Activated CD8-positive, alpha-beta memory T cell treated with anti-CD3 and anti-CD28 coated beads, Interleukin-2, amount 50 U/mL, for 24 hours (primary cell): ENCODE data around the gene SORCS2.

Experiments
- DNase-seq: peaks from one replicate; pipeline ENCODE4 v3.0.0-alpha.2; 2020; ENCODE audit errors: extremely low read depth

The SORCS2 gene

DNA sequence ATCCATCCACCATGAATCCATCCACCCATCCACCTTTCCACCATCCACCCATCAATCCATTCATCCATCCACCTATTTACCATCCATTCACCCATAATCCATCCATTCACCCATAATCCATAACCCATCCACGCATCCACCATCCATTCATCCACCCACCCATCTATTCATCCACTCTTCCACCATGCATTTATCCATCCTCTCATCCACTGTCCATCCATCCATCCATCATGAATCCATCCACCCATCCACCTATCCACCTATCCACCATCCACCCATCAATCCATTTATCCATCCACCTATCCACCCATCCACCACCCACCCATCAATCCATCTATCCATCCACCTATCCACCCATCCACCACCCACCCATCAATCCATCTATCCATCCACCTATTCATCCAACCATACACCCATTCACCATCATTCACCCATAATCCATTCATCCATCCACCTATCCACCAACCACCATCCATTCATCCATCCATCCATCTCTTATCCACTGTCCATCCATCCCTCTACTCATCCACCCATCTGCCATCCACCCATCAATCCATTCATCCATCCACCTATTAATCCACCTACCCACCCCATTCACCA is 422.1 kb downstream of the SORCS2 start:
- no peak for DNase-seq

DNA sequence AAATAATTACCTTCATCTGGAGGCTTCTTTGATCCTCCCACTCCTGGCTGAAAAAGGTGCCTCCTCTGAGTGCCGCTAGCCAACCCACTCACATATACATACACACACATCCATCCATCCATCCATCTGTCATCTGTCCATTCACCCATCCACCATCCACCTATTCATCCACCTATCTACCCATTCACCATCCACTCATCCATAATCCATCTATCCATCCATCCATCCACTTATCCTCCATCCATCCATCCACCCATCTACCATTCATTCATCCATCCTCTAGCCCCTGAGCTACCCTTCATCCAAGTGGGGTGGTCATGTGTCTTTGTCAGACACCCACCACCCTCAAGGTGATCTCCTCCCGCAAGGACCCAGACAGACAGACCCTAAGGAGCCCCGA is 423.9 kb downstream of the SORCS2 start:
- no peak for DNase-seq

DNA sequence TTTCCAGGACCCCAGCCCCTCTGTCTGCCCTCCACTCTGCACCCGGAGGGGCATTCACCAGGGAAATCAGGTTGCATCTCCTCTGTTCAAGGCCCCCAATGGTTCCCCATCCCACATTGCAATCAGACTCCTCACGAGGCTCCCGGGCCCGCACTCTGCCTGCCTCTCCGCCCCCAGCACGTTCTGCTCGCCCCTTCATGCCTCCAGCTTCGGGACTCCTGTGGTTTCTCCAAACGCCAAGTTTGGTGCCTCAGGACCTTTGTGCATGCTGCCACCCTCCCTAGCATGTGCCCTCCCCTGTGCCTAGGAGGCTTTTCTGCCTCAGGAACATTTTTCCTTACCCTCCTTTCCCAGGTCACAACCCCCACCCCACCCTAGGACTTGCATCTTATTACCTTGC is 426.0 kb downstream of the SORCS2 start:
- no peak for DNase-seq

DNA sequence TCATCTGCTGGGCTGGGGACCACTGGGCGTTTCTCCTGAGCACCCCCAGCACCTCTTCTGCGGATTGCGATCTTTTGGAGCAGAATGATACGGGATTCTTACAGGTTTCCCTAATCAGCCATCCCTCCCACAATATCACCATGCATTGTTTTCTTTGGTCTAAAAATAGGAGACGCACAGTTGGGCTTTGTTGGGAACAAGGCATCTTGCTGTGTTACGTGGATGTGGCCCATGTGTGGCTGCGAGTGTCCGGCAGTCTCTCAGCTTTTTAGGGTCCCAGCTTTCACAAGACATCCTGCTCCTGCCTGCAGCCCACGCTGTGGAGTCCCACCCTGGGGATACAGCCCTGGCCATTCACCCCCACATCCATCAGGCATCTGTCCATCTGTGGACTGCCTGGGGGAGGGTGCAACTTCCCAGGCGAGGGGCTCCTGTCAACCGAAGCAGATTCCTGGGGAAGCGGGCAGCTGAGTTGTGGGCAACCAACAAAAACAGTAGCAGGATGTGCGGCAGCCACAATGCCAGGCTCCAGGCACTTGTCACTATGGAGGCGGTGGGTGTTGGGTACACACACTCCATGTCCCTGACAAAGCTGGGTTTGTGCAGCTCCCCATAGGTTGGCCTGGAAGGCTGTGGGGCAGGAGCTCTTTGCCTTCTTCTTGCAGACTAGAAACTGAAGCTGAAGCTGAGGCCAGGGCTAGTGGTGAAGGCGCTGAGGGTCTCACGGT is 427.9 kb downstream of the SORCS2 start:
- DNase-seq = no peak

DNA sequence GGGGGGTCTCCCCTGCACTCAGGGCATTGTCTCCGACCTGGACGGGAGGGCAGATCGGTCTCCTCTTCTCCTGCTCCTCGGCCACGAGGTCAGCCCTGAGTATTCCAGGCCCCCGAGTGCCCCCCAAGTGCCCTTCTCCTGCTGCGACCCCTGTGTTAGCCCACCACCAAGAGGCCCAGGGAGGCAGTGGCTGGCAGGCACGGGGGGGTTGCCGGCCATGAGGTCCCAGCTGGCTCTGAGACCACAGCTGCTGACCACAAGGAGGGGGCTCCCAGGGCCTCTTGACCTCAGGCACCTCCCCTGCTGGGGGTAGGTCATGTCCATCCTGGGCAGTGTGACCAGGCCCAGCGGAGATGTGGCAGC is 428.5 kb downstream of the SORCS2 start:
- DNase-seq = no peak

DNA sequence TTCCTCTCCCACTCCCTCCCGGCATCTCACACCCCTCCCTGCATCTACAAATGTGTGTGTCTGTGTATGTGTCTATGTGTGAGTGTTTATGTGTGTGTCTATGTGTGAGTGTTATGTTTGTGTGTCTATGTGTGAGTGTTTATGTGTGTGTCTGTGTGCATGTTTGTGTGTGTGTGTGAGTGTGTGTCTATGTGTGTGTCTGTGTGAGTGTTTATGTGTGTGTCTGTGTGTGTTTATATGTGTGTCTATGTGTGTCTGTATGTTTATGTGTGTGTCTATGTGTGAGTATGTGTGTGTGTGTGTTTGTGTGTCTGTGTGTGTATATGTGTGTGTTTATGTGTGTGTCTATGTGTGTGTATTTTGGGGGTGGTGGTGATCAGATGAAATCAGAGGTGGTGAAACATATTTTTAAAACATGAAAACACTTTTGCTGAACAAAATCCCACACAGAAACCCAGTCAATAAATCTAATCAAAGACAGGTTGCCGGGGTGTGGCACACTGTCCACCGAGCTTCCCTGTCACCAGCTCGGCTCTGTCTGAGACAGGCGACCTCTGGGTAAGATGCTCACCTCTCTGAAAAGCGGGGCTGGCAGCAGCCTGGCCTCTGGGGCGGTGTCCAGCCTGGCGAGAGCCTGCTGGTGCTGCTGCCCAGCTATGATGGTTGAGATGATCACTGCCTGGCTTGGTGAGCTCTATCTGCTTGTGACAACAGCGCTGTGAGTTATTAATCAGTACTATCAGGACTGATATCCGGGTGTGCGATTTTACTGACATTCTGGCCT is 429.1 kb downstream of the SORCS2 start:
- no peak for DNase-seq

DNA sequence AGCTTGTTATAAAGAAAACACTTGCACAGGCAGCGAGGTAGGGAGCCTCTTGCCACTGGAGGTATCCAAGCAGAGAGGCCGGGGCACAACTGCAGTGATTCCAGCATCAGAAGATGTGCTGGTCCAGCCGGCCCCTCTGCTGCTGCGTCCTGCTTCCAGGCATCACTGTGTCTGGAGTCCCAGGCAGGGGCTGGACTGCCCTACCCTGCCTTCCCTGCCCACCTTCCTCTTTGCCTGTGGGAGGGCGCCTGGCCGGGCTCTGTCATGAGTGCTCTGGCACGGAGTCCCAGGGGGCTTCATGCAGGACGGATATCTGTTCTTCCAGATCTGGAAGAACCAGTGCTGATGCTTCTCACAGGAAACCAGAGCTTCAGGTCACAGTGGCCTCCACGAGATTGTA is 430.0 kb downstream of the SORCS2 start:
- no peak for DNase-seq

DNA sequence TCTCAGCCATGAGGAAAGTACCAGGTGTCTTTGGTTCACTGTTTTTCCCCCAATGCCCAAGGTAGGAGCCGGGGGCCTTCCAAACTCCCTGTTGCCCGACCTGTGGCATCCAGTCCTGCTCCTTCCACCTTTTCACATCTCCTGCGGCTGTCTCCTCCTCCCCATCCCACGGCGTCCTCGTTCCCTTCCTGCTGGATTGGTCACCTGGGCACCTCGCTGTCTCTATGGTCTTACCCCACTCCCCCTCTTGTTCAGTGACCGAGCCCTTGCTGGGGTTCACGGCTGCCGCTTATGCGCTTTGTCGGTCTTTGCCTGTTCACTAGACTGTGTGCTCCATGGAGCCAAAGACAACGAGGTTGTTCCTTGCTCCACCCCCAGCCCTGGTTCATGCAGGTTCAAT is 431.1 kb downstream of the SORCS2 start:
- DNase-seq = no peak

DNA sequence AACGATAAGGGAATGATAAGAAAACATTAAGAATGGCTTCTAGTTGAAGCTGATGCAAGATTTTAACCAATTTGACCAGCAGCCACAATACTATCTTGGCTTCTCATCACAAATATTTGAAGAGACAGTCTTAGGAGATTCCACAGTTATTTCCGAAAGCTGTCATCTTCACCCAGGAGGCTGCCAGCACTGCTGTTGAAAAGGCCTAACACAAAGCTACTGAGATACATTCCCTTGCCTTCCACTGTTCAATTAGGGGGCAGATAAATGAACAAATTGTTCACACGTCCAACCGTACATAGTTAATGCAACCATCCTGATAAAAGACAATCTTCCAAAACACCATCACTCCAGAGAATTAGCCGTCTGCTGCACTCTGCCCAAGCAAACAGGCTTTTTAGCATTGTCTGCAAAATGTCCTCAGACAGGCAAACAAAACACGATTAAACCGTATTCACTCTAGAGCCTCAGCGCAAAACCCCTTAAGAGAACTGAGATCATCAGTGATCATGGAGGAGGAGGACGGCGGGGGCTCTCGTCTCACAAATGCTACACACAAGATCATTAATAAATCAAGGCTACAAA is 432.1 kb downstream of the SORCS2 start:
- no peak for DNase-seq

DNA sequence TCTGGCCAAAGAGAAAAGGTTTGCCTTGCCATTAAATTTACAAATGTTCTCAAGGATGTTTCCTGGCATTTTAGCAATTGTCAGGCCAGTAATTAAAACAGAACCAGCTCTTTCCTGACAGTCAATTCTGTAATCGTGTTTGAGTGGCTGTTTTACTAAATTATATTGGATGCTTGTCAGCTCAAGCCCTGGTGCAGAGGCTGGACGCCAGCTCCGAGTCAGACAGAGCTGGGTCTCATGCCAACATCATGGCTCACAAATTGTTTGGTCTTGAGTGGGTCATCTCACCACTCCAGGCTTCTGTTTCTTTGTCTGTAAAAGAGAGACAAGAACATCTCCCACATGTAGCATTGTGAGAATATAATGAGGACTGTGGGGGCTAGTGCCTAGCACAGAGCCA is 432.7 kb downstream of the SORCS2 start:
- no peak for DNase-seq

DNA sequence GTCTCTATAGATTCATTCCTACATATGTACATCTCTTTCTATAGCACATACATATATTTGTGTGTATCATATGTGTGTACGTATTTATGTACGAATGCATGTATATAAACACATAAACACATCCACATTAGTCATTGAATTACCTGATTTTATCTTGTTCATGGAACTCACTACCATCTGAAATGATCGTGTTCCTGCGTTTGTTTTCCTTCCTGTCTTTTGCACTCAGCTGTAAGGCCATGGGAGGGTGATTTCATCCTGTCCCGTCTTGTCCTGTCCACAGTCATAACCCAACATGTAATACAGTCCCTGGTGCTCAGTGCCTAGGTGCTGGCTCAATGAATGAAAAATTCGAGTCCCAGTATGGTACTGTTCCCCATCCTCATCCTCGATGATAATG is 434.2 kb downstream of the SORCS2 start:
- DNase-seq = no peak

DNA sequence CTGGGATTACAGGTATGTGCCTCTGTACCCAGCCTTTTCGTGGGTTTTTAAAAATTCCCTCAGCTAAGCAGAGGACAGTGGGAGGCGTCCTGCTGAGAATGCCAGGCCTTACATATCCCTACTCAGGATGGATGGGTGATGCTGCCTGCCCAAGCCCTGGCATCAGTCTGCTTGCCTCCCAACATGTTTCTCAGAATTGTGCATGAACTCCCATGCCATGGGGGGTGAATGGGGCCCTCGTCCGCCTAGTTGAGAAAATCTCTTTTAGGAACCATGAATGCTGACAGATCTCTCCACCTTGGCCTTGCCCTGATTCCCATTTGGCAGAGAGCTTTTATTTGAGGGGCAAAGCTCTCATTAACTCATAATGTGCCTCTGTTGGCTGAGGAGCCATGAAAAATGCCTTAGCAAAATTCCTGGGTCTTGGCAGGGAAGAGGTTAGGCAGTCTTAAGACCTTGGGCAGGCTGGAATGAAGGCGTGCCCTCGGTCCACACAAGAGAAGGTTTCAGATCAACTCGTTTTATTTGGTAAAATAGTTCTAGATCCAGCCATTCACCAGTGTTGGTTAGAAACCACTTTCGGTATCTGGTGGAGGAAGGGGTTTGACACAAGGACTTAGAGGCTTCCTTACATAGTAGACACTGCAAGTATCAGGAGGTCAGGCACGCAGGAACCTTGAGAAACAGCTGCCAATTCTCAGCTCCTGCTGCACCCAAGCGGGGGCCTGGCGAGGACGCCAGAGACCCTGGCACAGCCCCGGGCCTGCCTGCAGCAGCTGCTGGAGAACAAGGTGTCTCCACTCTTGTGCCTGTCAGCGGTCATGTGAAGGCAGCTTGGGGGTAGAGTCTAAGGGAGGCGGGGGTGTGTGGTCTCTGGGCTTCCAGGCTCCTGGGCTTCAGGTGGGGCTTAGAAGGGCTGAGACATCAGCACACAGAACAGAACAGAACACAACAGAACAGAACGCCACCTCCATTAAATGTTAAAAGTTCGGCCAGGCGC is 435.2 kb downstream of the SORCS2 start:
- no peak for DNase-seq

DNA sequence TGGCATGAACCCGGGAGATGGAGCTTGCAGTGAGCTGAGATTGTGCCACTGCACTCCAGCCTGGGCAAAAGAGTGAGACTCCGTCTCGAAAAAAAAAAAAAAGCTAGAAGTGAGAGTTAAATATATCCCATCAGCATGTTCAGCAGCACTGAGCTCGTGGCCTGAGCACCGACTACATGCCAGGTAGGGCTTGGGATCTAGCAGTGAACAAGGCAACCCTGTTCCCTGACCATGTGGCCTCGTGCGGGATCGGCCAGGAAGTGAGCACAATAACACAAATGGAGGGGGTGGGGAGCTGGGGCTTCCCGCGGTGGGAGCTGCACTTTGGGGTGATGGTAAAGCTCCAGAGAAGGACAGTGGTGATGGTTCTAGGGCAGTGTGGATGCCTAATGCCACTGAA is 436.1 kb downstream of the SORCS2 start:
- DNase-seq = no peak

DNA sequence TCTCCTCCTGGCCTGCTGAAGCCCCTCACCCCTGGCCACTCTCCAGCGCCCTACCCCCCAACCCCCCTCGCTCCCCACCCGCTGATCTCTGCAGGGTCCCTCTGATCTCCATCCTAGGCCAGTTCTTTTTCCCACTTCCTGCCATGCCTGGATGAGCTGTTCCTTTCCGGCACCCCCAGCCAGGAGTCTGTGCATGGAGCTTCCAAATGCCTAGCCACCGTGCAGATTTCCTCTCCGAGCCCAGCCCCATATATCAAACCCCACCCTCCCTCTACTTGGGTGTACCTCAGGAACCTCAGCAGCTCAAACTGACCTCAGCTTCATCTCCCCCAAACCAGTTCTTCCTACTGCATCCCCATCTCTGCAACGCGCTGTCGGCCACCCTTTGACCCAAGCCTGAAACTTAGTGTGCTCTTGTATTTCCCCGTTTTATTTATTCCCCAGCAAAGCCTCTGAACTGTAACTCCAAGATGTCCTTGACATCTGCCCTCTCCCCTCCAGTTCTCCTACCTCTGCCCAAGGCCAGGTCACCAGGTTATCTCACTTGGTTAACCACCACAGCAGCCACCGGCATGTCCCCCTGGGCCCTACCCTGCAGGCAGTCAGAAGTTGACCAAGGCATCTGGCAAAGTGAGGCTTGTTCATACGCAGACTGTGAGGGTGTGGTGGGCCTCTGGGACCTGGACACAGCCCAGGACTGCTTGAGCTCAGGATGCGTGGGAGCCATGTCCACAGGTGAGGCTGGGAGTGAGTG is 437.3 kb downstream of the SORCS2 start:
- DNase-seq = no peak

DNA sequence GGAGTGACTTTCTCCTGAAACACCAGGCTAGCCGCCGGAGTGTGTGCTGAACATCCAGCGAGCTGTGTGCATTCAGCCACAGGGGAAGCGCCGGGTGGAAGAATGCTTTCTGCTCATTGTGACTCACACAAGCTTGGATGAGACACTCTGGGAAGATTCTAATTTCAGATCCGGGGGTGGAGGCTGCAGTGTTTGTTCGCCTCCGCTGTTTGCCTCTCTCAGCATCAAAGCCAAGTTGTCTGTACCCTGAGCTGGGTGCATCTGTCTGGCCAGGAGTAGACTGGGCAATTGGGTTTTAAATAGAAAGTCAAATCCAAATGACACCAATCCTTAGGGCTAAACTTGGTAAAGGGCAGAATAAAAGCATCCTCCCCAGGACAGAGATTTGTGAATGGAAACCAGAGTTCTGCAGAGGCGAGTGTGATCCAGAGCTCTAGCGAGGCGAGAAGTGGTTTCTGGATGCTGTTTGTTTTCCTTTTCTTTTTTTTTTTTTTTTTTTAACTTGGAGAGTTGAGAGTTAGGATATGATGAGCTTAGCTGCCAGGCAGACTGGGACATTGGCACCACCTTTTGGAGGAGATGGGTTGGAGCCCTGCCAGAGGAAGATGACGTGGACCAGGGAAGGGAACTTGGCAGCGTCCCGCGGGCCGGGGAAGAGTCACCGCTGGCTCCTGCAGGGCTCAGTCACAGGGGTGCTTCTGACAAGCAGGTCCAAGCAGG is 438.4 kb downstream of the SORCS2 start:
- no peak for DNase-seq

DNA sequence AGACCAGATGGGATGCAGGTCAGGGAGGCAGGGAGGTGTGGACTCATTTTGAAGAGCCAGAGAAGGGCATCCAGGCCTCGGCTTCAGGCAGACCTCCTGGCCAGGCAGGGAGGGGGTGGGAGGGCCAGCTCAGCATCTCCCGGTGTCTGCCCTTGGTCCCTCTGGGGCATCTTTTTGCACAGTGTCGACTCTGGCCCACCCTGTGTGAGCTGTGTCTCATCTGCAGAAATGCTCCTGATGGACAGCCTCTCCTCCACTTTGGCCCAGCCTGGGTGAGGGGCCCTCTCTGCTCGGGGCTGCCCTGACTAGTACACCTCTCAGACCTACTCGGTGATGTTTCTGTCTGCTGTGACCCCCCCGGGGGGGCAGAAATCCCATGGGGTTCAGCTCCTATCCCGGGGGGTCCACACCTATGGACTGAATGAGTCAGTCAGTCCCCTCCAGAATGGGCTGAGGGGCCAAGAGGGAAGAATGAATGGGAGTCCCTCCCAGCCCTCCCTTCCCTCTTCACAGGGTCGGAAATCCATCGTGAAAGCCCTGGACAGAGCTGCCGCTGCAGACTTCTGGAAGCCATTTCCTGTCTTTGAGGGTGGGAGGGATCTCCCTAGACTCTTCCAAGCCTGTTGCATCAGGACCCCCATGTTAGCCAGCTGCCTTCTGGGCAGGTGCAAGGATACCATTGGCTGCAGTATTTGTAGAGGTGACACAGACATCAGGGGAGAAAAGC is 439.1 kb downstream of the SORCS2 start:
- DNase-seq = no peak

DNA sequence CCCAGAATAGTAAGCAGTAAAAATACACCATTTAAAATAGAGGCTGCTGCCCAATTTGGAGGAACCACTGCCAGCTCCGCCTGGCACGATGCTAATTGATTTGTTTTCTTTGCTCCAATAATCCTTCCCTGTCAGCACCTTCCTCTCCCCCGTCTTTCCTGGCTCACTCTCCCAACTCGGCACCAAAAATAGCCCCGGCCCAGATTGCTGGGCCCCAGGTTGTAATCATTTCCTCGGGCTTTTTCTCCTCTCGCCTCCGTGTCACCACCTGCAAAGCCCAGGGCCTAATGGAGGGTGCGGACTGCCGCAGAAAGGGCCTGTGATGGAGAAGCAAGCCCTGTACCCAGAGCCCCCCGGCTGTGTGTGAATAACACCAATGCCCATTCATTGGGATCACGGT is 440.0 kb downstream of the SORCS2 start:
- DNase-seq = no peak

DNA sequence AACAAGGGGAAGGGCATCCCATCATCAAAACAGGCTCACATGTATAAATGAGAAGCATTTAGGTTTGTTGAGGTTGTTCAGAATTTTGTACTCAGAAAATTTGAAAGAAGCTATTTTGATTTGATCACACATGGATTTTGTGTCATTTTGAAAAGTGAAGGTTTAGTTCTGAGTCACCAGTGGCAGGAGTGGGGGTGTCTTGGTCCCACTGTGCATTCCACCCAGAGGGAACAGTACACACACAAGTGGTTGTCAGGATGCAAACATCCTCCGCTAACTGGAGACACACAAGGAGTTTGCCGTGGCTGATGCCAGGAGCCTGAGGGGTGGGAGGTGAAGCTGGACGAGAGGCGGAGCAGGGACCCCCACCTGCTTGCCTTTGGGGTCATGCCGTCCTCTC is 440.6 kb downstream of the SORCS2 start:
- no peak for DNase-seq

DNA sequence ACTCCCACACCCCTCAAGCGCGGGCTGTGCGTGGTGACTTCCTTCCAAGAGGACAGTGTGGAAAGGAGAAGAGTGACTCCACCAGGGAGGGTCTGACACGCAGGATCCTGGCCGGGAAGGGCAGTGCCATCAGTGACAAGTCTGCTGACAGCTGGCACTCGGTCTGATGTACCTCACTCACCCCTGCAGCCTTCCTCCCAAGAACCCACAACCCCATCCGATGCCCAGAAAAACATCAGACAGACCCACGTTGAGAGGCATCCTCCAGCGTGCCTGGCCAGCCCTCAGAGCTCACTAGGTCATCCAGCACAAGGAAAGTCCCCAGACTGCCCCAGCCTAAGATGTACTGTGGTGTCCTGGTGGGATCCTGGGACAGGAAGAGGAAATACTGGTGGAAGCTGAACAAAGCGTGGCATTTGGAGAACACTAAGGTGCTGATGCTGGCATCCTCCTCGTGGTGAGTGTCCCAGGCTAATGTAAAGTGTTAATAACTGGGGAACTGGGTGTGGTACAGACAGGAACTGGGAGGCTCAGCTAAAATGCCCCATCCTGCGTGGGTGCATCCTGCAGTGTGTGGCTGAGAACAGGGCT is 442.4 kb downstream of the SORCS2 start:
- DNase-seq = no peak
